ENCODE results near the gene PLAC1. TPM values are rescaled to one million over a fixed set of nuclear protein-coding genes. Genes with fewer than 3 reads are reported as not detected.

Gene PLAC1
- total and polyA plus RNA-seq, 4 donors = 0.31 to 0.63 (median 0.47) TPM; not detected in 1

DNA sequence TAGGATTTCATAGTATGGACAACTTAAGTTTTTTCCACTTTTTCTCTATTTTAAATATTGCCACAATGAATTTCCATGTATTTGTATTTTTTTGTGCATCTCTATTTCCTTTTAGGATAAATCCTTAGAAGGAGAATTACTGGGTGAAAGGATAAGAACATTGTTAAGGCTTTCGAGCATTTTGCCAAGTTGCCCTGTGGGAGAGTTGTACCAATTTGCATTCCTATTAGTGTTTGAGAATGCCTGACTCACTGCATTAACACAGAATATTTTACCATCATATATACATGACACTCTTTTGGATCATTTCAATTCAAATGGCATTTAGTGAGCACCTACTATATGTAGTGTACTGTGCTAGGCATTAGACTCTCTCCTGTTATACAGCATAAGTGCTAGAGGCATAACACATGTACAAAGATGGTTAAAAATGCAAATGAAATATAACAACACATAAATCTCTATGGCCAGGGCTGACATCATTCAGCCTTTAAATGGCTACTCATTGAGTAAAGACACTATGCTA lies 57.0 kb downstream of the PLAC1 start:
- WGBS, 2 donors = 95 to 100% methylated on average over 1 of the region's 1 CpG
- H3K9ac ChIP-seq (ENCODE audit: insufficient read depth in 1 of 2, low read length in 2 of 2) = no peak overlapping the region
- ATAC-seq (ENCODE audit: insufficient read depth, low FRiP score) (no peak), DNase-seq (no peak)
- peaks cover 0 to 8% (median 3%) of the 10 kb centered on the region in 5 donors for H3K4me1 ChIP-seq (ENCODE audit: control insufficient read depth in 5 of 5, insufficient read depth in 5 of 5, low read length in 5 of 5)
- no peak overlapping the region for H3K27ac ChIP-seq (ENCODE audit: low read depth in 1 of 2, low read length in 1 of 2)
- no peak for TF ChIP-seq CTCF (IDR thresholded peaks at IDR 0.05; ENCODE audit: control extremely low read depth, extremely low read depth)
- peaks cover 0 to 10% (median 4%) of the 10 kb centered on the region in 3 donors for H3K27me3 ChIP-seq (ENCODE audit: control insufficient read depth in 3 of 3, insufficient read depth in 3 of 3, low read length in 2 of 3)
- H3K36me3 ChIP-seq (ENCODE audit: control insufficient read depth in 4 of 4, insufficient read depth in 4 of 4, low read length in 4 of 4) = no peaks in the 10 kb centered on the region
- no peak overlapping the region for H3K4me3 ChIP-seq
- H3K9me3 ChIP-seq (ENCODE audit: control insufficient read depth in 4 of 4, insufficient read depth in 3 of 4, low read length in 3 of 4) = peaks cover 0 to 2% (median 0%) of the 10 kb centered on the region in 4 donors

- no peak for ATAC-seq (ENCODE audit: insufficient read depth, low FRiP score)
- H3K4me3 ChIP-seq = no peak overlapping the region
- H3K9ac ChIP-seq (ENCODE audit: insufficient read depth in 1 of 2, low read length in 2 of 2) = no peak overlapping the region
- peaks cover 0 to 2% (median 0%) of the 10 kb centered on the region in 4 donors for H3K9me3 ChIP-seq (ENCODE audit: control insufficient read depth in 4 of 4, insufficient read depth in 3 of 4, low read length in 3 of 4)
- no peak overlapping the region for H3K27ac ChIP-seq (ENCODE audit: low read depth in 1 of 2, low read length in 1 of 2)
- no peaks in the 10 kb centered on the region for H3K36me3 ChIP-seq (ENCODE audit: control insufficient read depth in 4 of 4, insufficient read depth in 4 of 4, low read length in 4 of 4)
- no peak for TF ChIP-seq CTCF (IDR thresholded peaks at IDR 0.05; ENCODE audit: control extremely low read depth, extremely low read depth)
- peaks cover 0 to 11% (median 4%) of the 10 kb centered on the region in 3 donors for H3K27me3 ChIP-seq (ENCODE audit: control insufficient read depth in 3 of 3, insufficient read depth in 3 of 3, low read length in 2 of 3)
- DNase-seq = no peak
- 26 to 34% methylated on average over 2 of the region's 2 CpGs for WGBS, 2 donors
- H3K4me1 ChIP-seq (ENCODE audit: control insufficient read depth in 5 of 5, insufficient read depth in 5 of 5, low read length in 5 of 5) = peaks cover 0 to 8% (median 3%) of the 10 kb centered on the region in 5 donors
These were observed 57.6 kb downstream of the PLAC1 start for GRCh38 chrX:134600714-134601113.

DNA sequence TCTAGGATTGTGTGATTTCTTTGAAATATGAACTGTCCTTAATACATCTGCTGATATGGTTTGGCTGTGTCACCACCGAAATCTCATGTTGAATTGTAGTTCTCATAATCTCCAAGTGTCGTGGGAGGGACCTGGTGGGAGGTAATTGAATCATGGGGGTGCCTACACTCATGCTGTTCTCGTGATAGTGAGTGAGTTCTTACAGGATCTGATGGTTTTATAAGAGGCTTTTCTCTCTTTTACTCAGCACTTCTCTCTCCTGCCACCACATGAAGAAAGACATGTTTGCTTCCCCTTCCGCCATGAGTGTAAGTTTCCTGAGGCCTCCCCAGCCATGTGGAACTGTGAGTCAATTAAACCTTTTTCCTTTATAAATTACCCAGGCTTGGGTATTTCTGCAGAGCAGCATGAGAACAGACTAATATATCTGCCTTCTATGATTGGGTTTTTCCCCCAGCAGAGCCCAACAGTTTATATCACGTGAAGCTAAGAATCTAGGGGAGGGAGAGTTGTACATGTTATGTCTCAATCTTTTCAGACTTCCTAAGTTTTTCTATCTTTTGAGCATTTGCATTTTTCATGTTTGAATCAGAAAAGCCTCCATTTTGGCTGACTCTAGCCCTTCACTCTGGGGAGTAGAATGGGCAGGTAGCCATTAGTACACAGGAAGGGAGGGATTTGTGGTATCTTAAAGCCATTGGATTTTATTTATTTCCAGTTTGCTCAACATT lies 58.9 kb downstream of the PLAC1 start:
- Histone ChIP-seq H3K36me3 (ENCODE audit: control insufficient read depth in 4 of 4, insufficient read depth in 4 of 4, low read length in 4 of 4) (no peaks in the 10 kb centered on the region), H3K4me1 (ENCODE audit: control insufficient read depth in 5 of 5, insufficient read depth in 5 of 5, low read length in 5 of 5) (peaks cover 0 to 3% (median 0%) of the 10 kb centered on the region in 5 donors), H3K4me3 (no peak overlapping the region), H3K27me3 (ENCODE audit: control insufficient read depth in 3 of 3, insufficient read depth in 3 of 3, low read length in 2 of 3) (peaks cover 0 to 14% (median 4%) of the 10 kb centered on the region in 3 donors), H3K9ac (ENCODE audit: insufficient read depth in 1 of 2, low read length in 2 of 2) (no peak overlapping the region), H3K27ac (ENCODE audit: low read depth in 1 of 2, low read length in 1 of 2) (no peak overlapping the region), H3K9me3 (ENCODE audit: control insufficient read depth in 4 of 4, insufficient read depth in 3 of 4, low read length in 3 of 4) (peaks cover 0 to 2% (median 0%) of the 10 kb centered on the region in 4 donors)
- ATAC-seq (ENCODE audit: insufficient read depth, low FRiP score) = no peak
- WGBS, 2 donors = 58 to 83% methylated on average over 5 of the region's 5 CpGs
- TF ChIP-seq CTCF (IDR thresholded peaks at IDR 0.05; ENCODE audit: control extremely low read depth, extremely low read depth) = no peak
- no peak for DNase-seq
